Iris pigment epithelial cell (primary cell): ENCODE results near the gene PTPRM.
"Not testable (repeated sequence)": the region's sequence is repeated elsewhere in the genome, so short reads cannot be mapped to it uniquely, and the experiment has no call there.

ENCODE experiments used
- DNase-seq: peaks from one replicate; pipeline ENCODE4 v3.0.0-alpha.2; 2011; ENCODE audit warnings: low read depth

The PTPRM gene

GRCh38 chr18:8431036-8431435 is 863.9 kb downstream of the PTPRM start:
- DNase-seq: no peak

- DNase-seq: no peak
Measured at GRCh38 chr18:8433323-8433722, 866.2 kb downstream of the PTPRM start.

- no peak for DNase-seq
Measured at GRCh38 chr18:8433771-8434170, 866.7 kb downstream of the PTPRM start.

- DNase-seq: no peak
Measured at GRCh38 chr18:8435376-8435775, 868.3 kb downstream of the PTPRM start.

GRCh38 chr18:8439055-8439454 is 871.9 kb downstream of the PTPRM start:
- DNase-seq: no peak

GRCh38 chr18:8443505-8443904 is 876.4 kb downstream of the PTPRM start:
- no peak for DNase-seq

- not testable (repeated sequence) for DNase-seq
Measured at GRCh38 chr18:8446936-8447335, 879.8 kb downstream of the PTPRM start.

- no peak for DNase-seq
Measured at GRCh38 chr18:8448130-8448529, 881.0 kb downstream of the PTPRM start.

- DNase-seq: no peak
Measured at GRCh38 chr18:8450013-8450412, 882.9 kb downstream of the PTPRM start.

GRCh38 chr18:8450898-8451665 is 884.0 kb downstream of the PTPRM start:
- DNase-seq: no peak

GRCh38 chr18:8453528-8453927 is 886.4 kb downstream of the PTPRM start:
- no peak for DNase-seq

- DNase-seq: no peak
Measured at GRCh38 chr18:8454136-8454535, 887.0 kb downstream of the PTPRM start.

- no peak for DNase-seq
Measured at GRCh38 chr18:8455661-8456614, 888.8 kb downstream of the PTPRM start.
